ENCODE data around the gene DPP9.

The DPP9 gene

GRCh38 chr19:4664642-4665041 is 59.0 kb downstream of the DPP9 start:
- Histone ChIP-seq H3K27ac (no peak overlapping the region), H3K36me3 (peaks cover 35 to 83% (median 78%) of the 10 kb centered on the region in 3 donors)

GRCh38 chr19:4662812-4663211 is 60.8 kb downstream of the DPP9 start:
- no peak for DNase-seq
- Histone ChIP-seq H3K27me3 (no peaks in the 10 kb centered on the region), H3K4me1 (no peaks in the 10 kb centered on the region), H3K27ac (no peak overlapping the region), H3K9me3 (peaks cover 0 to 14% (median 6%) of the 10 kb centered on the region in 3 donors), H3K36me3 (peaks cover 54 to 93% (median 92%) of the 10 kb centered on the region in 3 donors), H3K4me3 (no peak overlapping the region)
- intact Hi-C loops (cut with DNase I; ENCODE audit: low total_unique reads) = no loop called here
- TF ChIP-seq CTCF (IDR thresholded peaks at IDR 0.05) = no peak

More at GRCh38 chr19:4664642-4665041, 59.0 kb downstream of the DPP9 start:
- H3K4me3 ChIP-seq = no peak overlapping the region
- H3K27me3 ChIP-seq = no peaks in the 10 kb centered on the region
- no peaks in the 10 kb centered on the region for H3K9me3 ChIP-seq
- no peak for DNase-seq
- intact Hi-C loops (cut with DNase I; ENCODE audit: low total_unique reads) = no loop called here
- H3K4me1 ChIP-seq = peaks cover 0 to 10% (median 9%) of the 10 kb centered on the region in 4 donors
- TF ChIP-seq CTCF (IDR thresholded peaks at IDR 0.05) = no peak

- Histone ChIP-seq H3K36me3 (peaks cover 60 to 93% (median 92%) of the 10 kb centered on the region in 3 donors), H3K9me3 (peaks cover 0 to 15% (median 6%) of the 10 kb centered on the region in 3 donors), H3K4me1 (no peaks in the 10 kb centered on the region), H3K27ac (no peak overlapping the region), H3K27me3 (no peaks in the 10 kb centered on the region), H3K4me3 (no peak overlapping the region)
- intact Hi-C loops (cut with DNase I; ENCODE audit: low total_unique reads) = no loop called here
- no peak for DNase-seq
- TF ChIP-seq CTCF (IDR thresholded peaks at IDR 0.05) = no peak
These were observed 61.5 kb downstream of the DPP9 start for GRCh38 chr19:4662020-4662695.

GRCh38 chr19:4660993-4661392 is 62.6 kb downstream of the DPP9 start:
- Histone ChIP-seq H3K9me3 (peaks cover 0 to 15% (median 6%) of the 10 kb centered on the region in 3 donors), H3K27me3 (no peaks in the 10 kb centered on the region), H3K4me1 (no peaks in the 10 kb centered on the region), H3K4me3 (no peak overlapping the region), H3K27ac (no peak overlapping the region), H3K36me3 (peaks cover 51 to 92% (median 89%) of the 10 kb centered on the region in 3 donors)
- intact Hi-C loops (cut with DNase I; ENCODE audit: low total_unique reads) = no loop called here
- no peak for TF ChIP-seq CTCF (IDR thresholded peaks at IDR 0.05)
- DNase-seq = no peak

- intact Hi-C loops (cut with DNase I; ENCODE audit: low total_unique reads) = no loop called here
- H3K27me3 ChIP-seq = no peaks in the 10 kb centered on the region
- peaks cover 0 to 15% (median 6%) of the 10 kb centered on the region in 3 donors for H3K9me3 ChIP-seq
- TF ChIP-seq CTCF (IDR thresholded peaks at IDR 0.05) = no peak
- H3K4me3 ChIP-seq = no peak overlapping the region
- H3K4me1 ChIP-seq = no peaks in the 10 kb centered on the region
- H3K27ac ChIP-seq = no peak overlapping the region
- peaks cover 48 to 95% (median 82%) of the 10 kb centered on the region in 3 donors for H3K36me3 ChIP-seq
- DNase-seq = no peak
These were observed 63.4 kb downstream of the DPP9 start for GRCh38 chr19:4660181-4660791.
